ENCODE results near the gene SMIM27.

GRCh38 chr9:32554591-32554990 is 2.5 kb downstream of the SMIM27 start:
- TF ChIP-seq CTCF (IDR thresholded peaks at IDR 0.05; ENCODE audit: low read depth, low read length) (no peak), POLR2A (IDR thresholded peaks at IDR 0.05; ENCODE audit: extremely low read depth, insufficient read length) (no peak), MAX (IDR thresholded peaks at IDR 0.05; ENCODE audit: low read depth, low read length) (no peak)

All from NB4 (cell line).